PC-9 (cell line): Measurements from ENCODE around the gene RAET1E. TPM values are rescaled to one million over a fixed set of nuclear protein-coding genes. Genes with fewer than 3 reads are reported as not detected.

Source experiments
- BruUV-seq: library from RNA; stranded (reverse); fragments of 400-500 nt; replicated peaks from 2 replicates; lab custom pipeline; 2021; lab: Mats Ljungman, UMichigan
- CTCF ChIA-PET: fragments of 300-600 bp; sonication (Branson Sonifier 250); formaldehyde crosslinking; loops from one replicate; lab custom pipeline; 2022; ENCODE audit warnings: antibody characterized with exemption; lab: Charles Lee
- POLR2A ChIA-PET: fragments of 300-600 bp; sonication (Branson Sonifier 250); formaldehyde crosslinking; loops from one replicate; lab custom pipeline; 2022; ENCODE audit warnings: antibody characterized with exemption; ENCODE audit not compliant: unreplicated experiment; lab: Charles Lee
- DNase-seq, 2 experiments: peaks; one replicate each; pipeline versions ENCODE4 v3.0.0 to v3.0.0-alpha.2; 2015 to 2022; ENCODE audit warnings: mixed read lengths in 1 of 2
- H2AFZ ChIP-seq: fragments of 200-600 bp; sonication (generic); 2 replicates; pipeline ENCODE4 v1.8.1; 2017; ENCODE audit warnings: antibody characterized with exemption
- H3F3A ChIP-seq: fragments of 200-600 bp; sonication (generic); 2 replicates; pipeline ENCODE4 v1.8.1; 2017; ENCODE audit warnings: antibody characterized with exemption, mild to moderate bottlenecking, low read depth; ENCODE audit not compliant: insufficient read depth
- H3K27ac ChIP-seq: fragments of 200-600 bp; sonication (generic); 2 replicates; pipeline ENCODE4 v1.6.1; 2016; ENCODE audit warnings: mixed run types
- H3K27me3 ChIP-seq: fragments of 200-600 bp; sonication (generic); 2 replicates; pipeline ENCODE4 v1.6.1; 2016; ENCODE audit warnings: low read depth, mixed run types; ENCODE audit not compliant: insufficient read depth
- H3K36me3 ChIP-seq: fragments of 200-600 bp; sonication (generic); 2 replicates; pipeline ENCODE4 v1.6.1; 2016; ENCODE audit warnings: low read depth, mixed run types
- H3K4me1 ChIP-seq: fragments of 200-600 bp; sonication (generic); replicated peaks from 2 replicates; pipeline ENCODE4 v1.6.1; 2016; ENCODE audit warnings: mixed run types; ENCODE audit not compliant: insufficient read depth
- H3K4me2 ChIP-seq: fragments of 200-600 bp; sonication (generic); 2 replicates; pipeline ENCODE4 v1.6.1; 2017; ENCODE audit warnings: mixed run types
- H3K4me3 ChIP-seq: fragments of 200-600 bp; sonication (generic); 2 replicates; pipeline ENCODE4 v1.6.1; 2016; ENCODE audit warnings: mixed run types
- H3K79me2 ChIP-seq: fragments of 200-600 bp; sonication (generic); 2 replicates; pipeline ENCODE4 v1.6.1; 2017; ENCODE audit warnings: low read depth, mixed run types
- H3K9me2 ChIP-seq: fragments of 200-600 bp; sonication (generic); 2 replicates; pipeline ENCODE4 v1.8.1; 2017; ENCODE audit warnings: mild to moderate bottlenecking; ENCODE audit not compliant: insufficient read depth
- H3K9me3 ChIP-seq: fragments of 200-600 bp; sonication (generic); 2 replicates; pipeline ENCODE4 v1.8.1; 2016; ENCODE audit warnings: low read depth; ENCODE audit not compliant: insufficient read depth
- H4K20me1 ChIP-seq: fragments of 200-600 bp; sonication (generic); 2 replicates; pipeline ENCODE4 v1.8.1; 2017; ENCODE audit not compliant: insufficient read depth
- CTCF ChIP-seq: fragments of 200-600 bp; sonication (generic); conservative IDR thresholded peaks from 2 replicates; pipeline ENCODE4 v1.6.1; 2017; ENCODE audit warnings: mixed run types, antibody characterized with exemption, mild to moderate bottlenecking, moderate library complexity
- EZH2 ChIP-seq: fragments of 200-600 bp; sonication (generic); IDR thresholded peaks from 2 replicates; pipeline ENCODE4 v1.8.0; 2017; ENCODE audit warnings: antibody characterized with exemption, low read depth
- intact Hi-C: fragments of 100-400 bp; cut with micrococcal nuclease; formaldehyde crosslinking; loops from one replicate; pipeline ENCODE4 v1.10.0; 2022; ENCODE audit not compliant: unreplicated experiment
- total RNA-seq: library from RNA; stranded (reverse); gene quantifications from 2 replicates; pipeline ENCODE4 v1.2.3, GENCODE V29; 2021

Gene RAET1E
- total RNA-seq, 1 experiment from 2014 or later: 0.20 TPM

- Histone ChIP-seq H3K36me3 (no peaks in the 10 kb centered on the region), H3F3A (peaks cover 3% of the 10 kb centered on the region; the same call in 1 of the 2 replicates), H4K20me1 (no peaks in the 10 kb centered on the region), H3K9me2 (no peaks in the 10 kb centered on the region), H2AFZ (no peak overlapping the region), H3K27me3 (no peaks in the 10 kb centered on the region), H3K4me3 (no peak overlapping the region), H3K27ac (no peak overlapping the region), H3K9me3 (no peaks in the 10 kb centered on the region), H3K79me2 (no peaks in the 10 kb centered on the region), H3K4me1 (peaks cover 16% of the 10 kb centered on the region), H3K4me2 (no peak overlapping the region)
- intact Hi-C loops: no loop called here
- ChIA-PET POLR2A (no interaction called here), CTCF (no interaction called here)
- no peak for DNase-seq
- no peak for TF ChIP-seq EZH2
- no peak for TF ChIP-seq CTCF
- no TSS peak for BruUV-seq
Observed at GRCh38 chr6:149901444-149902140, 3.7 kb upstream of the RAET1E start.

GRCh38 chr6:149900620-149901443, 2.9 kb upstream of the RAET1E start:
- H3K79me2 ChIP-seq: no peaks in the 10 kb centered on the region
- POLR2A ChIA-PET: no interaction called here
- DNase-seq: no peak
- no peak overlapping the region for H2AFZ ChIP-seq
- H3K9me2 ChIP-seq: no peaks in the 10 kb centered on the region
- BruUV-seq: no TSS peak
- CTCF ChIA-PET: no interaction called here
- peaks cover 23% of the 10 kb centered on the region for H3K4me1 ChIP-seq
- H3K36me3 ChIP-seq: no peaks in the 10 kb centered on the region
- intact Hi-C loops: no loop called here
- H3F3A ChIP-seq: peaks cover 4% of the 10 kb centered on the region; the same call in 1 of the 2 replicates
- H3K27me3 ChIP-seq: no peaks in the 10 kb centered on the region
- TF ChIP-seq CTCF: no peak
- TF ChIP-seq EZH2: no peak
- H4K20me1 ChIP-seq: no peaks in the 10 kb centered on the region
- no peaks in the 10 kb centered on the region for H3K9me3 ChIP-seq
- no peak overlapping the region for H3K27ac ChIP-seq
- H3K4me2 ChIP-seq: no peak overlapping the region
- no peak overlapping the region for H3K4me3 ChIP-seq

DNA sequence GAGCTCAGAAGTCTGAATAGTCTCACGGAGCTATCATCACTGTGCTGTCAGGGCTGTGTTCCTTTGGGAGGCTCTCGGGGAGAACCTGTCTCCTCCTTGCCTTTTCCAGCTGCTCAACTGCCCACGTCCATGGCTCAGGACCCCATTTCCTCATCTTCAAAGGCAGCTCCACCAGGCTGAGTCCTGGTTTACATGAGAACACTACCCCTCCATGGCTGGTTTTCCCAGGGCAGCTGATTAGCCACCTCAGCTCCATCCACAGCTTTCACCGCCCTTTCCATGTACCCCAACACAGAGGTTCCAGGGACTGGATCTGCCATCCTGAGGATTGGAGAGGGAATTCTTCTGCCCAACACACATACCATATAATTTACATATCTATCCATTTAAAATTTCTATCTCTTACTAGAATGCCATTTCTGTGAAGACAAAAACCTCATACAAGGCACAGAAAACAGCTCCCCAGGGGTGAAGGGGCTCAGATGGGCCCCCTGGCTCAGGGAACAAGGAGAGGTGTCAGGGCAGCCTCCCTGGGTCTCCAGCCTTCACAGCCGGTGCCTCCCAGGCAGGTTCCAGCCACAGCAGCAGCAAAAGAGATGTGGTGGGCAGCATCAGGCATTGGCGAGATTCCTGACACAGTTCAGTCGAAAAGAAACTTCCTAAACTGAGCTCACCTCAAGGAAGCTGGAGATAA, 2.2 kb upstream of the RAET1E start:
- H3K36me3 ChIP-seq: no peaks in the 10 kb centered on the region
- BruUV-seq: no TSS peak
- H3K4me1 ChIP-seq: peaks cover 30% of the 10 kb centered on the region
- intact Hi-C loops: no loop called here
- no peak overlapping the region for H3K4me3 ChIP-seq
- H3F3A ChIP-seq: peaks cover 10% of the 10 kb centered on the region; the same call in 1 of the 2 replicates
- H3K27ac ChIP-seq: no peak overlapping the region
- H3K9me2 ChIP-seq: no peaks in the 10 kb centered on the region
- H2AFZ ChIP-seq: no peak overlapping the region
- DNase-seq: no peak
- CTCF ChIA-PET: no interaction called here
- TF ChIP-seq CTCF (no peak), EZH2 (no peak)
- POLR2A ChIA-PET: no interaction called here
- no peaks in the 10 kb centered on the region for H3K27me3 ChIP-seq
- H3K4me2 ChIP-seq: no peak overlapping the region
- H3K9me3 ChIP-seq: no peaks in the 10 kb centered on the region
- H3K79me2 ChIP-seq: no peaks in the 10 kb centered on the region
- H4K20me1 ChIP-seq: no peaks in the 10 kb centered on the region
